Stimulated activated CD4-positive, alpha-beta T cell treated with anti-CD3 and anti-CD28 coated beads, TNF-alpha, amount 100 ng/mL, for 4 hours (primary cell): ENCODE results near the gene HOXB3.

ENCODE experiments used
- DNase-seq, 3 experiments: peaks; one replicate each; pipeline ENCODE4 v3.0.0-alpha.2; 2020; ENCODE audit warnings: low read depth in 3 of 3

HOXB3 gene

DNA sequence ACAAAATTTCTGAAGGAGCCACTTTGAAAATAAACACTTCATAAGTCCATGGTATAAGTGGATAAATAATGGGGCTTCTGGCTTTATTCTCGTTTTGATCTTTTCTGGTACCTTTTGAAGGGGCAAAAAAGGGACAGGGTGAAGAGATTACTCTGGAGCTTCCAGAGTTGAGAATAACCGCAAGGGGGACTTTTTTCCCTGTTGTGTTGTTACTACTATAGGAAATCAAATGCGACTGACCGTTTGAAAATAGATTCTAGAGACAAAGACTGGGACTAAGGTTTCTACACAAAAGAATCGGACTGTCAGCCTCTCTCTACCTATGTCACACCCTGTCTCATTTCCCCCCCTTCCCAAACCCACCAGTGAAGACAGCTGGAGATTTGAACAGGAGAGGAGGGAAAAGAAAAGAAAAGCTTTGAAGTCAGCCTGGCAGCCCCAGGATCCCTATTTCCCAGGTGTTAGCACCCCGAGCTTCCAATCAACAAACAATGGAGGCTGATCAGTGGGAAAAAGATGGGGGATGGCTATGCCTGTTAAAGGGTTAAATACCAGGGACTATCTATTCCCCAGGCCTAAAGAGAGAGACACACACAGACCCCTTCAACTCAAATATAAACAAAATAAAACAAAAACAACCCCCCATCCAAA, 20.2 kb downstream of the HOXB3 start:
- no peak for DNase-seq

DNA sequence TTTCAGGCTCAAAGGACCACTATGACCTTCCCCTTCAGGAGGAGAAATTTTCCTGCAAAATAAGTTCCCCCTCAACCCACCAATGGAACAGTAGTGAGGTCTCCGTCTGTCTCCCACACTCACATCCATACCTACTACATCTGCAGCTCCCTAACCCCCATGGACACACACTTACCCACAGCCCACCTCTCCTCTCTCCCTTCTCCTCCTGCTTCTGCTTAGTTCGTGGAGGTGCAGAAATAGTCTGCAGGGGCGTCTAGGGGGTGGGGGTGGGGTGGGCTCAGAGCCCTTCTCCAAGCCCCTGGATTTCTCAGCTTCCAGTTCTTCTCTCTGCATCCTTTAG, 20.8 kb downstream of the HOXB3 start:
- no peak for DNase-seq

GRCh38 chr17:48568499-48569239, 21.4 kb downstream of the HOXB3 start:
- no peak for DNase-seq

DNA sequence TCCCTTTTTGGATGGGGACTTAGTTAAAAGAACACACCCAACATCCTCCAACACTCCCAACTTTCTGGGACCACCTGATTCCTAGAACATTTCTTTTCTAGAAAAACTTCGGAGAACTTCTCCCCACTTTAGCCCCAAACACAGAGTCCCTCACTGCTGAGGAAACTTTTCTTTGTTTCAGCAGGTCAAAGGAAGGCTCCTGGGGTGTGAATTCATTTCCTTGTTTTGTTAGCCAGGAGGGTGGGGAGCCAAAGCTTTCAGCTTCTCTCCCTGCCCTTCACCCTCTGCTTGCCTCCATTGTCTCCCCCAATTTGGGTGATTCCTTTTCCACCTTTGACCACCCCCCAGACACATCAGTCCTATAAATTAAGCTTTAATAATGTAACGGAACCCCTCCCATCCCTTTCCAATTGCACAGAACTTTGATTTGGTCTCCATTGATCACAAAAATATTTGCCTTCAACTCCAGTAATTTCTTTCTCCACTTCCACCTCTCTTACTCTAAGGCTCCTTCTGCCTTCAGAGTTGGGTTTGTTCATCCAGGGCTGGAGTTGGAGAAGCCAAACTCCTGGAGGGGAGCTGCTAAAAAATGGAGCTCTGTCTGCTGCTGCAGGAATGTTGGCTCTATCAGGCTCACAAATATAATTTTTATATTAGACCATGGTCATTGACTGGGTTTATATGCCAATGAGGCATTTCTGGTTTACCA, 22.2 kb downstream of the HOXB3 start:
- no peak for DNase-seq

DNA sequence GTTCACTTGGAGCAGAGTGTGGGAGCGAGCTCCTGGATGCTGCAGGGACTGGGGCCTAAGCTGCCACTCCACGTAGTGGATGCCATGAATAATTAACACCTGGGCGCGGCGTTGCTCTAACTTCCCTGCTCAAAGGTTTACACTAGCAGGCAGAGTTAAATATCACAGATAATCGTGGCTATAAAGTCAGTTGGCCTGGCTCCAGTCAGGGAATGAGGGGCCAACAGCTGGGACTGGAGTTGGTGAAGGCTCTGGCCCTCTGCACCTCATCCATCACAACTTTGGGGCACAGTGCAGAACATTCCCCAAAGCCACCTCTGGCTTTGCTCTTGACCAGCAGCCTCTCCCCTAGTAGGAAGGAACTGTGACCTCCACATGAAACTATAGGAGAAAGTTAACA, 22.8 kb downstream of the HOXB3 start:
- DNase-seq: no peak

DNA sequence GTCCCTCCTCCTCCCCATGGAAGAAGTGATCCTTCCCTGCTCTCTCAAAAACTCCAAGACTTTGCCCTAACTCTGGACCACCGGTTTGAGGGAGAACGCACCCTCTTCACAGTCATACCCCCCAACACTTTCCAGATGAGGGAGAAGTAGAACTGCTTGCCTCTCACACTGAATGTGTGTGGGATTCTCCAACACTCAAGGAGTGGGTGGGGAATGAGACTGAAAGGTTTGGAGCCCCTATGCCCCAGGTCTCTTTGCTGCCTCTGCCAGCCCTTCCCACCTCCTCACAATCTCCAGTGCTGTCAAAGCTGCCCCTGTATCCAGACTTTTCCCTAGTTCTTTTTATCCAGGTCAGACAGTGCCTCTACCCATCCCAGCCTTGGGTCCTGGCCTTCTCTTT, 23.3 kb downstream of the HOXB3 start:
- no peak for DNase-seq

DNA sequence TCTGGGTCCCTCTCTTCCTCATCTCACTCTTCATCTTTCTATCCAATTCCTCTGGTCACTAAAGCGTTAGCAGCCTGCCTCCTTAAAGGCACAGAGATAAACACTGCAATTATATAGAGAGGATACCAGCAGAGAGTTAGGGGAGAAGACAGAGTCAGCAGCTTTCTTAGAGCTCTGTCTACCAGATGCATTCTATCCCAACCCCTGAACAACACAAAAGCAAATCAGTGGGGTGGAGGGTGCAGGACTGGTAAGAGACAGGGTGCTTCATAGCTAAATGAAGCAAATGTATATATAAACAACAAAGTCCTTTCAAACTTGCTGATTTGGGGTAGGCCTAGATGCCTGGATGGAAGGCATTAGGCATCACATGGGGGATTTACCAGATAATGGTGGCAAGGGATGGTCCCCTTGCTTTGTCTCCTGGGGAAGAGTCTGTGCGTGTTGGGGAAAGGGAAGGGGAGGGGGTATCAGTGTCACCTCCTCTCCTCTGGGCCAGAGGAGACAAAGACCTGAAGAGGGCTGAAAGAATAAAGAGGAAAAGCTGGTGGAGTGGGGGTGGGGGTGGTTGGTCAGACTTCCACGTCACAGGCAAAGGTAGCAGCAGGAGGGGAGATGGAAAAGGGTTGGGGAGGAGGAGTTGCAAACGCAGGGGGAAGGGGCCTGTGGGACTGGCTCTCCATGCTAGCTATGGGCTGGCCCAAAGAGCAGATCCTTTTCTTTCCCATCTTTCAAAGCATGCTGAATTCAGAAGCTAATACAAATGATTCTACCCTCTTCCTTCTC, 23.9 kb downstream of the HOXB3 start:
- DNase-seq: no peak

- no peak for DNase-seq
Observed at GRCh38 chr17:48565022-48565554, 25.0 kb downstream of the HOXB3 start.

DNA sequence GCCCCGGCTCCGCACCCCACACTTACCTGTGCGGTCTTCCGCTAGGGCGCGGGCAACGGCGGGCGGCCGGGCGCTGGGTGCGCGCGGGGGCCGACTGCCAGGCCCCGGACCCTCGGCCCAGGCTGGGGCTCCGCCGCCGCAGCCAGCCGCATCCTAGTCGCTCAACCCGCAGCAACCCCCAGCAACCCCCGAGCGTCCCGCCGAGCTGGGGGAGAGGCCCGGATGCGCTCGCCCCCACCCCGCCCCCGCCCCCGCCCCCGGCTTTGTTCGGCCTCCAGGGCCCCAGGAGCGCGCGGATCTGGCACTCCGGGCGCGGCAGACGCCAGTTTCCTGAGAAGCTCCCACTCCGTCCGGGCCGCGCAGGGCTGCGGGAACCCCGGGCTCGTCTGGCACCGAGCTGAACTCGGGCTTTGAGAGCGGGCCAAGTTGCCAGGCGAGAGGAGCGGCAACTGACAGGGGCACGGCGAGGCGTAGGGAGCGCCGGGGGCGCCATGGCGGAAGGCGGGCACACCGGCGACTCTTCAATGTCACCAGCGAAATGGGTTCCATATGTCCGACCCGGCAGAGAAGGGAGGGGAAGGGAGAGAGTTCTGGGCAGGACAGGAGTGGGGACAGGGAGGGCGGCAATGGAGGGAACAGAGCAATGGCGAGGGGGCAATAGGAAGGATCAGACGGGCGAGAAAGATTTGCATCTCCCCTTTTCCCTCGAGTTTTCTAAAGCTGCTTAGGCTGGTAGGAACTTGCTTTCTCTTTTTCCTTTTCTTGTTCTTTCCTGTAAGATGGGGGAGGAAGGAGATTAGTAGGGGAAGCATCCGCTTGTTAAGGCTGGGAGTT, 25.6 kb downstream of the HOXB3 start:
- no peak for DNase-seq

GRCh38 chr17:48563867-48564187, 26.2 kb downstream of the HOXB3 start:
- no peak for DNase-seq

- no peak for DNase-seq
Observed at GRCh38 chr17:48563385-48563838, 26.6 kb downstream of the HOXB3 start.

- no peak for DNase-seq
Observed at GRCh38 chr17:48562934-48563333, 27.1 kb downstream of the HOXB3 start.

GRCh38 chr17:48561884-48562810, 27.9 kb downstream of the HOXB3 start:
- DNase-seq: no peak

GRCh38 chr17:48559840-48560817, 29.9 kb downstream of the HOXB3 start:
- DNase-seq: no peak

GRCh38 chr17:48559122-48559839, 30.8 kb downstream of the HOXB3 start:
- no peak for DNase-seq

DNA sequence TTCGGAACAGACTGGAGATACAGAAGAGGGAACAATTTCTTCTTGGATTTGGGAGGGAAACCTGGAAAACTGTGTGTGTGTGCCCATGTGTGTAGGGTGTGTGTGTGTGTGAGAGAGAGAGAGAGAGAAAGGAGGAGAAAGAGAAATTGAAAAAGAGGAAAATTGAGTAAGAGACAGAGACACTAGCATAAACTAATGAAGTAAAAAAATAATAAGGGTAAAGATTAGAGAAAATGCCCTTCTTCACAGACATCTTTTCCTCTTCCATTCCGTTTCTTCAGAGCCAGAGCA, 31.3 kb downstream of the HOXB3 start:
- DNase-seq: no peak

DNA sequence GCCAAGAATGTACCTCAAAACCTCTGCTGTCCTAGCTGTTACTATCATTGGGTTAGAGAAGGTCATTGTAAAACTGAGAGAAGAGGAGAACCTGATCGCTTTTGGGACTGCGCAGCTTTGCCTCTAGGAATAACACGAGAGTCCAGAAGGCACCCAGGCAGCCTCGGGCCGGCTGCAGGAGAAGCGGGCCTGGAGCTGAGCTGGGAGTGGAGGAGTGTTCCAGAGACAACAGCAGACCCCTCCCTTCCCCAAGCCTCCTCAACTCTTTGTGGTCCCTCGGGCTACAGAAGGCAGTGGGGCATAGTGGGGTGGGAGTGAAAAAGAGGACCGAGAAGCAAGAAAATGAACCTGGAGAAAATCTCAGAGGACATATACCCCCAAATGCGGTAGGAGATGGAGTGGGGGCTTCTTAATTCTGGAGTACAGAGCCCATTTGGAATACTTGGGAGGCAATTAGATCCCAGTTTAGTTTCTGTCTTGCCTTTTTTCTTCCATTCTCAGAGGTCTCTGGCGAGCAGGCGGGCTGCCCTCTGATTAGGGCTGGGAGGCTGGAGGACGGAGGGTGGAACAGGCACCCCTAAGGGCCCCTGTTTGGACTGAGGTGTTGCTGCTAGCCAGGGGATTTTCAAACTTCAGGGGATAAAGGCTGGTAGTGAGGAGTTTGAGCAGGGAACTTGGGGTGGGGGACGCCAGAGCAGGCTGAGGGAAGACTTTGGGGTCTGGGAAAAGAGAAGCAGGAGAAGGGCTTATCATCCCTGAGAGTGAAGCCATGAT, 31.8 kb downstream of the HOXB3 start:
- DNase-seq: no peak
